HepG2 (cell line): ENCODE measurements around the gene C5orf34. TPM values are rescaled to one million over a fixed set of nuclear protein-coding genes. Genes with fewer than 3 reads are reported as not detected.

ENCODE experiments used
- ERF ChIP-seq: IDR thresholded peaks from 2 replicates; pipeline ENCODE4 v1.6.1; 2018; ENCODE audit warnings: missing biosample characterization, missing genetic modification reagents
- HDAC6 ChIP-seq: fragments of 200-600 bp; sonication (generic); IDR thresholded peaks from 2 replicates; pipeline ENCODE4 v1.7.0; 2017; ENCODE audit warnings: mild to moderate bottlenecking, antibody characterized with exemption, low read length, low read depth
- HOXA9 ChIP-seq: sonication (generic); formaldehyde crosslinking; IDR thresholded peaks from 2 replicates; pipeline ENCODE4 v1.8.1; 2022; ENCODE audit warnings: missing genetic modification reagents, mild to moderate bottlenecking, moderate library complexity, borderline replicate concordance
- IKZF4 ChIP-seq: sonication (generic); formaldehyde crosslinking; IDR thresholded peaks from 2 replicates; pipeline ENCODE4 v1.5.1; 2020; ENCODE audit warnings: borderline replicate concordance, mild to moderate bottlenecking, low read depth, missing genetic modification reagents; ENCODE audit errors: not compliant biosample characterization
- KLF15 ChIP-seq: sonication (generic); formaldehyde crosslinking; IDR thresholded peaks from 2 replicates; pipeline ENCODE4 v1.8.1; 2023; ENCODE audit warnings: borderline replicate concordance, mild to moderate bottlenecking, inconsistent platforms, missing genetic modification reagents, mixed read lengths
- RFX1 ChIP-seq: fragments of 450-650 bp; IDR thresholded peaks from 2 replicates; pipeline ENCODE4 v1.6.1; 2017
- SALL2 ChIP-seq: sonication (generic); formaldehyde crosslinking; IDR thresholded peaks from 2 replicates; pipeline ENCODE4 v1.8.1; 2023; ENCODE audit warnings: mild to moderate bottlenecking, missing genetic modification reagents, inconsistent platforms
- ZFP41 ChIP-seq: sonication (generic); formaldehyde crosslinking; IDR thresholded peaks from 2 replicates; pipeline ENCODE4 v1.4.0; 2020; ENCODE audit warnings: mild to moderate bottlenecking, missing genetic modification reagents, borderline replicate concordance
- polyA plus RNA-seq, 8 experiments: library from polyadenylated mRNA; depleted of rRNA in 3 of 8; stranded (reverse) in 7 of 8; unstranded in 1 of 8; fragments of >200 nt; fragmentation: Illumina TruSeq in 4 of 8; extraction: Trizol in 4 of 8; gene quantifications; 2 replicates each; pipeline versions ENCODE4 v1.2.1 to v1.2.3, GENCODE V29; 2011 to 2016; ENCODE audit warnings: low read depth in 4 of 8, missing spikeins in 1 of 8, mixed read lengths in 1 of 8; ENCODE audit not compliant: insufficient read depth in 1 of 8
- total RNA-seq, 5 experiments: library from RNA; depleted of rRNA; stranded (reverse); fragments of >200 nt; fragmentation: Illumina TruSeq; extraction: Trizol; gene quantifications; 2 replicates each; pipeline ENCODE4 v1.2.3, GENCODE V29; 2016; ENCODE audit warnings: low read depth in 1 of 5
- TF ChIP-seq, protein P1 (sequence below): IDR thresholded peaks from 2 replicates; pipeline ENCODE4 v1.6.1; 2016; ENCODE audit warnings: mild to moderate bottlenecking, missing biosample characterization, missing genetic modification reagents
- TF ChIP-seq, protein P2 (sequence below): sonication (generic); formaldehyde crosslinking; IDR thresholded peaks from 2 replicates; pipeline ENCODE4 v1.5.0; 2020; ENCODE audit warnings: missing genetic modification reagents
- TF ChIP-seq, protein P3 (sequence below): sonication (generic); formaldehyde crosslinking; IDR thresholded peaks from 2 replicates; pipeline ENCODE4 v1.5.0; 2020; ENCODE audit warnings: missing genetic modification reagents, mild to moderate bottlenecking, borderline replicate concordance
- TF ChIP-seq, protein P4 (sequence below): sonication (generic); formaldehyde crosslinking; IDR thresholded peaks from 2 replicates; pipeline ENCODE4 v1.9.0; 2021; ENCODE audit warnings: missing genetic modification reagents, mild to moderate bottlenecking, borderline replicate concordance
- TF ChIP-seq, protein P5 (sequence below), 2 experiments: sonication (generic) in 1 of 2; formaldehyde crosslinking in 1 of 2; IDR thresholded peaks; 2 replicates each; pipeline versions ENCODE4 v1.6.1 to v1.9.0; 2014 to 2022; ENCODE audit warnings: antibody characterized with exemption in 1 of 2, borderline replicate concordance in 1 of 2, inconsistent platforms in 1 of 2, low read depth in 1 of 2, missing genetic modification reagents in 1 of 2
- TF ChIP-seq, protein P6 (sequence below): sonication (generic); formaldehyde crosslinking; IDR thresholded peaks from 2 replicates; pipeline ENCODE4 v1.8.0; 2022; ENCODE audit warnings: mild to moderate bottlenecking, missing genetic modification reagents

The C5orf34 gene
- total and polyA plus RNA-seq, 2 of the 13 experiments (the other 11 are each of a cell fraction or from before 2014, with no cell fraction given) = 3.2 to 6.4 TPM

DNA sequence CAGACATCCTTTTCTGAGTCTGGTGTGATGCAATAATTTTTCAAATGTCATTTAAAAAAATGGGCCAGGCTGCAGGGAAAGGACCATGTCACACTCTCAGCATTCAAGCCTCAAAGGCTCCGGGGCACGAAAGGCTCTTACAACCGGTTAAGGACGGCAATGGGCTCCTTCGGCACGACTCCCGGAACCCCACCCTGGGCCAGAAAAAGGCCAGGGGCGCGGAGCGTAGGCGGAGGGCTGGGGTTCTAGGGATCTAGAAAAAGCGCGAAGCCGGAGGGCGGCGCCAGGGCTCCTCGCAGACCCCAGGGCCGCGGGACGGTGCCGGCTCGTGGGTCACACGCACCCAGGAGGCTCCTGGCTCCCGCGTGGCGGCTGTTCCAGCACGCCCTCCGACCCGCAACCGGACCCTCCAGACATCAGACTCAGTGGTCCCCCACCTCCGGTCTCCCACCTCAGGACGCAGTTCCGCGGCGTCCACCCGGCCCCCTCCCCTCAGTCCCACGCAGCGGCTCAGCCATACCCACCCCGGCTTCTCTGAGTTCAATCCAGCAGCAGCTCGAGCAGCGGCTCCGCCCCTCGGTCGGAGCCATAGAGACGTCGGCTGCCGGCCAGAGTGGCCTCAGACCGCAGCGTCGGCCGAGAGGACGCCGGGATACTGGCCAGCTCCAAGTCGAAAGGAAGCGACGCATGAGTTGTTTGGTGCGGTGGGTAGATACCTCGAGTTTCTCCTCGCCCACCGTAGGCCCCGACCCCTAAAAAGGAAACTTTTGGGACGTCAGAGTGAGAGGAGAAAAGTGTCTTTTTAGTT is 31.4 kb downstream of the C5orf34 start, which contains the start of gene TMEM267 (continued):
- TF ChIP-seq HDAC6 = no peak
- TF ChIP-seq IKZF4 (CRISPR knock-in tag) = no peak
- TF ChIP-seq, protein P1, sequence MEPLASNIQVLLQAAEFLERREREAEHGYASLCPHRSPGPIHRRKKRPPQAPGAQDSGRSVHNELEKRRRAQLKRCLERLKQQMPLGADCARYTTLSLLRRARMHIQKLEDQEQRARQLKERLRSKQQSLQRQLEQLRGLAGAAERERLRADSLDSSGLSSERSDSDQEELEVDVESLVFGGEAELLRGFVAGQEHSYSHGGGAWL (CRISPR knock-in tag) = no peak
- TF ChIP-seq HOXA9 (CRISPR knock-in tag) = peak; percentile 83; the same call in 1 of the 2 replicates
- TF ChIP-seq, protein P2, sequence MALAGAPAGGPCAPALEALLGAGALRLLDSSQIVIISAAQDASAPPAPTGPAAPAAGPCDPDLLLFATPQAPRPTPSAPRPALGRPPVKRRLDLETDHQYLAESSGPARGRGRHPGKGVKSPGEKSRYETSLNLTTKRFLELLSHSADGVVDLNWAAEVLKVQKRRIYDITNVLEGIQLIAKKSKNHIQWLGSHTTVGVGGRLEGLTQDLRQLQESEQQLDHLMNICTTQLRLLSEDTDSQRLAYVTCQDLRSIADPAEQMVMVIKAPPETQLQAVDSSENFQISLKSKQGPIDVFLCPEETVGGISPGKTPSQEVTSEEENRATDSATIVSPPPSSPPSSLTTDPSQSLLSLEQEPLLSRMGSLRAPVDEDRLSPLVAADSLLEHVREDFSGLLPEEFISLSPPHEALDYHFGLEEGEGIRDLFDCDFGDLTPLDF = no peak
- TF ChIP-seq, protein P3, sequence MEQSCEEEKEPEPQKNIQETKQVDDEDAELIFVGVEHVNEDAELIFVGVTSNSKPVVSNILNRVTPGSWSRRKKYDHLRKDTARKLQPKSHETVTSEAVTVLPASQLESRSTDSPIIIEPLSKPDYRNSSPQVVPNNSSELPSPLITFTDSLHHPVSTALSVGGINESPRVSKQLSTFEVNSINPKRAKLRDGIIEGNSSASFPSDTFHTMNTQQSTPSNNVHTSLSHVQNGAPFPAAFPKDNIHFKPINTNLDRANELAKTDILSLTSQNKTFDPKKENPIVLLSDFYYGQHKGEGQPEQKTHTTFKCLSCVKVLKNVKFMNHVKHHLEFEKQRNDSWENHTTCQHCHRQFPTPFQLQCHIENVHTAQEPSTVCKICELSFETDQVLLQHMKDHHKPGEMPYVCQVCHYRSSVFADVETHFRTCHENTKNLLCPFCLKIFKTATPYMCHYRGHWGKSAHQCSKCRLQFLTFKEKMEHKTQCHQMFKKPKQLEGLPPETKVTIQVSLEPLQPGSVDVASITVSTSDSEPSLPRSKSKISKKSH (CRISPR knock-in tag) = no peak
- TF ChIP-seq, protein P4, sequence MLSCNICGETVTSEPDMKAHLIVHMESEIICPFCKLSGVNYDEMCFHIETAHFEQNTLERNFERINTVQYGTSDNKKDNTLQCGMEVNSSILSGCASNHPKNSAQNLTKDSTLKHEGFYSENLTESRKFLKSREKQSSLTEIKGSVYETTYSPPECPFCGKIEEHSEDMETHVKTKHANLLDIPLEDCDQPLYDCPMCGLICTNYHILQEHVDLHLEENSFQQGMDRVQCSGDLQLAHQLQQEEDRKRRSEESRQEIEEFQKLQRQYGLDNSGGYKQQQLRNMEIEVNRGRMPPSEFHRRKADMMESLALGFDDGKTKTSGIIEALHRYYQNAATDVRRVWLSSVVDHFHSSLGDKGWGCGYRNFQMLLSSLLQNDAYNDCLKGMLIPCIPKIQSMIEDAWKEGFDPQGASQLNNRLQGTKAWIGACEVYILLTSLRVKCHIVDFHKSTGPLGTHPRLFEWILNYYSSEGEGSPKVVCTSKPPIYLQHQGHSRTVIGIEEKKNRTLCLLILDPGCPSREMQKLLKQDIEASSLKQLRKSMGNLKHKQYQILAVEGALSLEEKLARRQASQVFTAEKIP (CRISPR knock-in tag) = no peak
- no peak for TF ChIP-seq ZFP41 (CRISPR knock-in tag)
- no peak for TF ChIP-seq RFX1
- 0 out of 2 replicates have a peak, but pooled peaks have one; percentile 43 for TF ChIP-seq KLF15 (CRISPR knock-in tag)
- peak; percentile 70; the same call in 1 of the 2 replicates for TF ChIP-seq SALL2 (CRISPR knock-in tag)
- TF ChIP-seq, protein P5, sequence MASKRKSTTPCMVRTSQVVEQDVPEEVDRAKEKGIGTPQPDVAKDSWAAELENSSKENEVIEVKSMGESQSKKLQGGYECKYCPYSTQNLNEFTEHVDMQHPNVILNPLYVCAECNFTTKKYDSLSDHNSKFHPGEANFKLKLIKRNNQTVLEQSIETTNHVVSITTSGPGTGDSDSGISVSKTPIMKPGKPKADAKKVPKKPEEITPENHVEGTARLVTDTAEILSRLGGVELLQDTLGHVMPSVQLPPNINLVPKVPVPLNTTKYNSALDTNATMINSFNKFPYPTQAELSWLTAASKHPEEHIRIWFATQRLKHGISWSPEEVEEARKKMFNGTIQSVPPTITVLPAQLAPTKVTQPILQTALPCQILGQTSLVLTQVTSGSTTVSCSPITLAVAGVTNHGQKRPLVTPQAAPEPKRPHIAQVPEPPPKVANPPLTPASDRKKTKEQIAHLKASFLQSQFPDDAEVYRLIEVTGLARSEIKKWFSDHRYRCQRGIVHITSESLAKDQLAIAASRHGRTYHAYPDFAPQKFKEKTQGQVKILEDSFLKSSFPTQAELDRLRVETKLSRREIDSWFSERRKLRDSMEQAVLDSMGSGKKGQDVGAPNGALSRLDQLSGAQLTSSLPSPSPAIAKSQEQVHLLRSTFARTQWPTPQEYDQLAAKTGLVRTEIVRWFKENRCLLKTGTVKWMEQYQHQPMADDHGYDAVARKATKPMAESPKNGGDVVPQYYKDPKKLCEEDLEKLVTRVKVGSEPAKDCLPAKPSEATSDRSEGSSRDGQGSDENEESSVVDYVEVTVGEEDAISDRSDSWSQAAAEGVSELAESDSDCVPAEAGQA (IDR thresholded peaks at IDR 0.05; ENCODE audit: low read depth) = 0 out of 2 replicates have a peak, but pooled peaks have one; percentile 49
- TF ChIP-seq, protein P5 (CRISPR knock-in tag; IDR thresholded peaks at IDR 0.05; ENCODE audit: borderline replicate concordance) = no peak; the same call in 1 of the 2 replicates
- TF ChIP-seq, protein P6, sequence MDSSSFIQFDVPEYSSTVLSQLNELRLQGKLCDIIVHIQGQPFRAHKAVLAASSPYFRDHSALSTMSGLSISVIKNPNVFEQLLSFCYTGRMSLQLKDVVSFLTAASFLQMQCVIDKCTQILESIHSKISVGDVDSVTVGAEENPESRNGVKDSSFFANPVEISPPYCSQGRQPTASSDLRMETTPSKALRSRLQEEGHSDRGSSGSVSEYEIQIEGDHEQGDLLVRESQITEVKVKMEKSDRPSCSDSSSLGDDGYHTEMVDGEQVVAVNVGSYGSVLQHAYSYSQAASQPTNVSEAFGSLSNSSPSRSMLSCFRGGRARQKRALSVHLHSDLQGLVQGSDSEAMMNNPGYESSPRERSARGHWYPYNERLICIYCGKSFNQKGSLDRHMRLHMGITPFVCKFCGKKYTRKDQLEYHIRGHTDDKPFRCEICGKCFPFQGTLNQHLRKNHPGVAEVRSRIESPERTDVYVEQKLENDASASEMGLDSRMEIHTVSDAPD (CRISPR knock-in tag) = 0 out of 2 replicates have a peak, but pooled peaks have one; percentile 68
- peak; percentile 40; the same call in 1 of the 2 replicates for TF ChIP-seq ERF (CRISPR knock-in tag)
